Body of pancreas (tissue), 4 donors: ENCODE data around the gene RAP1GAP2.

ENCODE experiments used
- POLR2A ChIP-seq, 3 donors: fragments of 450-650 bp; IDR thresholded peaks; one replicate each; pipeline ENCODE4 v1.6.1; 2016; ENCODE audit warnings: antibody characterized with exemption in 3 of 3, mild to moderate bottlenecking in 2 of 3
- TF ChIP-seq, protein P1 (sequence below), 7 experiments: fragments of 450-650 bp in 4 of 7; fragments of 200-600 bp in 3 of 7; sonication (generic) in 3 of 7; IDR thresholded peaks; one replicate each; pipeline ENCODE4 v1.5.1; 2016 to 2019; ENCODE audit warnings: antibody characterized with exemption in 7 of 7

DNA sequence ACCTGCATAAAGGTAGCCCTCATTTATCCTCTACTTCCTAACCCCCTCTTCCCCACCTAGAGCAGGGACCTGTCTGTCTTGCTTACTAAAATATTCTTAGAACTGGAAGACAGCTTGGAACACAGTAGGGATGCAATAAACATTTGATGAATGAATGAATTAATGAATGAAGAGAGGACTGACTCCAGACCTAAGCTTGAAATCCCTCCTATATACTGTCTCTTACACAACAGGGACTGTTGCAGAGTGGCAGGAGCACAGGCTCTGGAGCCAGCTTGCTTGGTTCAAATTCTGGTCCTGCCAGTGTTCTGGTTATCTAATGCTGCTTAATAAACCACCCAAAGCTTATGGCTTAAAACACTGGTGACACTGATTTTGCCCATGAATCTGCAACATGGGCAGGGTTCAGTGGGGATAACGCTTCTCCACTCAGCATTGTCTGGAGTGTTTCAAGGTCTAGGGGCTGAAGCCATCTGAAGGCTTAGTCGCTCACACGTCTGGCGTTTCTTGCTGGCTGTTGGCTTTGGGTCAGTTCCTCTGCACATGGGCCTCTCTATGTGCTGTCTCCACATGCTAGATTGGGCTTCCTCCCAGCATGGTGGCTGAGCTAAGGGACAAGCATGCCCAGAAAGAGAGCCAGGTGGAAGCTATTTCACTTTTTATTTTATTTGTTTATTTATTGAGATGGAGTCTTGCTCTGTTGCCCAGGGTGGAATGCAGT lies 12.8 kb upstream of the RAP1GAP2 start:
- TF ChIP-seq, protein P1, sequence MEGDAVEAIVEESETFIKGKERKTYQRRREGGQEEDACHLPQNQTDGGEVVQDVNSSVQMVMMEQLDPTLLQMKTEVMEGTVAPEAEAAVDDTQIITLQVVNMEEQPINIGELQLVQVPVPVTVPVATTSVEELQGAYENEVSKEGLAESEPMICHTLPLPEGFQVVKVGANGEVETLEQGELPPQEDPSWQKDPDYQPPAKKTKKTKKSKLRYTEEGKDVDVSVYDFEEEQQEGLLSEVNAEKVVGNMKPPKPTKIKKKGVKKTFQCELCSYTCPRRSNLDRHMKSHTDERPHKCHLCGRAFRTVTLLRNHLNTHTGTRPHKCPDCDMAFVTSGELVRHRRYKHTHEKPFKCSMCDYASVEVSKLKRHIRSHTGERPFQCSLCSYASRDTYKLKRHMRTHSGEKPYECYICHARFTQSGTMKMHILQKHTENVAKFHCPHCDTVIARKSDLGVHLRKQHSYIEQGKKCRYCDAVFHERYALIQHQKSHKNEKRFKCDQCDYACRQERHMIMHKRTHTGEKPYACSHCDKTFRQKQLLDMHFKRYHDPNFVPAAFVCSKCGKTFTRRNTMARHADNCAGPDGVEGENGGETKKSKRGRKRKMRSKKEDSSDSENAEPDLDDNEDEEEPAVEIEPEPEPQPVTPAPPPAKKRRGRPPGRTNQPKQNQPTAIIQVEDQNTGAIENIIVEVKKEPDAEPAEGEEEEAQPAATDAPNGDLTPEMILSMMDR (IDR thresholded peaks at IDR 0.05), result no peak
- TF ChIP-seq POLR2A (IDR thresholded peaks at IDR 0.05), result no peak
